ENCODE measurements around the gene KL.

DNA sequence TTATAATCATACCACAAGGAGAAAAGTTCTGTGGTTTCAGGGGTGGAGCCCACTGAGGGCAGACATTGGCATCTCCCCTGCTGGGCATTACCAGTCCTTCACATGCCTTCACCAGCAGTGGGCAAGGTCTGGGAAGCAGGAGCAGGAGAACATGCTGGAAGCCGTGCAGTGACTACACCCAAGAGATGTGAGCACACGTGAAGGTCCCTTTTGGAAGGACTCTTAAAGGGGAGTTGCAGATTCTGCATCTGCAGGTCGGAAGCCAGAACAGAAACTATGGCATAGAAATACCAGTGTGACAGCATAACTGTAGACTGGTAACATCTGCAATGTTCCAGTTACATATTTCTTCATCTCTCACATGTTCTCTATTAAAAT lies 26.9 kb upstream of the KL start:
- no peak for TF ChIP-seq RAD21 (IDR thresholded peaks at IDR 0.05; ENCODE audit: low read length)
- no peak for TF ChIP-seq USF1 (IDR thresholded peaks at IDR 0.05; ENCODE audit: borderline replicate concordance, low read depth)

Data from SK-N-SH (cell line).